ENCODE measurements around the gene ZDHHC8. TPM values are rescaled to one million over a fixed set of nuclear protein-coding genes. Genes with fewer than 3 reads are reported as not detected.

Gene ZDHHC8
- total RNA-seq, 1 experiment from 2014 or later: 89.3 TPM

DNA sequence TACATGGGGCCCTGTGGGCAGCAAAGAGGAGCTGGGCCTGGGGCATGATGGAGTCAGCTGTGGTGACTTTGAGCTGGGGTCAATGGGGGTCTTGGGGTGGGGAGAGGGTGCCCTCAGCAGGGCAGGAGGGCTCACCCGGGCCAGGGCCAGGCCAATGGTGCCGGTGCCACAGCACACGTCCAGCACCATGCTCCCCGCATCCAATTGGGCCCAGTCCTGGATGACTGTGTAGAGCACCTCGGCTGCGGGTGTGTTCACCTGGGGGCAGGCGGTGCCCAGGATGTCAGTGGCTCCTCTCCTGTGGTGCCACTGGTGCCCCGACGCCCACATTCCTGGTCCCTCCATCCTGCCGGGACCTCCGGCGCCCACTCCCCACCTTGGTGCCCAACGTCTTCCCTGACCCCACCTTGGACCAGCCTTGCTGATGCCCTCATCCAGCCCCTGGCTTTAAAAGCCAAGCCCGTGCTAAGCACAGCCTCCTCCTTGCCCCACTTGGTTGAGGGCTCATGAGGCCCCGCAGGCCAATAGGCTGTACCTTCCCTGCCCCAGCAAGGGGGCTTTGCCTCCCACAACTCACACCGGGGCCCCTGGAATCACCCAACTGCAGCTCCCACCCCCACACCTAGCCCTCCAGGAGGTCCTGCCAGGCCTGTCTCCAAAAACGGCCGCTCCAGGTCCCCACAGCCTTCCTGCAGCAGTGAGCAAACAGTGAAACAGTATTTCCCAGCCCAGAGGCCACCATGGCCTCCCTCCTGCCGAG lies 17.9 kb upstream of the ZDHHC8 start:
- BruUV-seq (replicated peaks): no TSS peak
- Histone ChIP-seq H3K9ac (ENCODE audit: low read length) (no peak overlapping the region), H2AFZ (ENCODE audit: low read depth, low read length, poor library complexity, severe bottlenecking) (no peak overlapping the region), H3K27ac (ENCODE audit: low read depth, low read length) (no peak overlapping the region; the same call in 1 of the 2 replicates), H3K9me3 (ENCODE audit: control insufficient read depth in 1 of 2, insufficient read depth in 1 of 2, low read depth in 1 of 2, low read length in 2 of 2) (no peaks in the 10 kb centered on the region), H3K36me3 (ENCODE audit: control insufficient read depth in 1 of 2, insufficient read depth in 2 of 2, low read length in 2 of 2) (peaks cover 7 to 41% of the 10 kb centered on the region in 2 experiments; a peak in 3 of 4 replicates), H3K27me3 (ENCODE audit: insufficient read depth, low read length) (no peaks in the 10 kb centered on the region), H3K4me1 (ENCODE audit: control insufficient read depth in 1 of 2, insufficient read depth in 2 of 2, low read length in 2 of 2) (peaks cover 12 to 19% of the 10 kb centered on the region in 2 experiments), H4K20me1 (ENCODE audit: insufficient read depth) (no peaks in the 10 kb centered on the region), H3K79me2 (ENCODE audit: insufficient read depth, low read length) (peaks cover 43% of the 10 kb centered on the region), H3K4me2 (ENCODE audit: low read length) (no peak overlapping the region), H3K4me3 (replicated peaks in 1 of 2; ENCODE audit: low read depth in 1 of 2, low read length in 2 of 2) (no peak overlapping the region), H3K9me2 (ENCODE audit: insufficient read depth) (no peaks in the 10 kb centered on the region)
- RAD21 ChIA-PET (ENCODE audit: low non-redundant PET in 1 of 2, low total read pairs in 2 of 2, uncharacterized antibody in 2 of 2, unreplicated experiment in 2 of 2): no interaction called here
- intact Hi-C loops (cut with micrococcal nuclease): loop anchor here (10.0 kb wide), 1 partner anchor 149 kb away; no protein-coding TSS in a partner anchor
- TF ChIP-seq CEBPB (IDR thresholded peaks at IDR 0.05; ENCODE audit: low read depth) (no peak), ELF1 (IDR thresholded peaks at IDR 0.05; ENCODE audit: borderline replicate concordance, low read depth) (no peak), CBX3 (IDR thresholded peaks at IDR 0.05; ENCODE audit: low read depth) (no peak), YY1 (IDR thresholded peaks at IDR 0.05; ENCODE audit: extremely low read depth, insufficient replicate concordance, low read depth, low read length) (no peak), EZH2phosphoT487 (IDR thresholded peaks at IDR 0.05; ENCODE audit: borderline replicate concordance) (no peak), SP1 (IDR thresholded peaks at IDR 0.05; ENCODE audit: low read depth) (no peak), TCF7L2 (IDR thresholded peaks at IDR 0.05; ENCODE audit: borderline replicate concordance, extremely low read depth, insufficient read depth, insufficient read length) (no peak), CTCF (IDR thresholded peaks at IDR 0.05 in 2 of 3, conservative IDR thresholded peaks at IDR 0.05 in 1 of 3; ENCODE audit: borderline replicate concordance in 1 of 3, insufficient read depth in 1 of 3, low read depth in 2 of 3, low read length in 2 of 3) (no peak), RAD21 (IDR thresholded peaks at IDR 0.05; ENCODE audit: low read depth) (no peak), EZH2 (IDR thresholded peaks at IDR 0.05) (no peak), POLR2A (IDR thresholded peaks at IDR 0.05; ENCODE audit: borderline replicate concordance, extremely low read depth, insufficient read depth, insufficient read length) (no peak), POLR2AphosphoS5 (IDR thresholded peaks at IDR 0.05; ENCODE audit: low read depth, low read length) (no peak), FOSL1 (IDR thresholded peaks at IDR 0.05; ENCODE audit: low read depth) (no peak), ZFX (IDR thresholded peaks at IDR 0.05) (no peak), EGR1 (IDR thresholded peaks at IDR 0.05; ENCODE audit: low read depth) (no peak)
- TF ChIP-seq, protein P1, sequence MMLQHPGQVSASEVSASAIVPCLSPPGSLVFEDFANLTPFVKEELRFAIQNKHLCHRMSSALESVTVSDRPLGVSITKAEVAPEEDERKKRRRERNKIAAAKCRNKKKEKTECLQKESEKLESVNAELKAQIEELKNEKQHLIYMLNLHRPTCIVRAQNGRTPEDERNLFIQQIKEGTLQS (IDR thresholded peaks at IDR 0.05): no peak
- TF ChIP-seq, protein P2, sequence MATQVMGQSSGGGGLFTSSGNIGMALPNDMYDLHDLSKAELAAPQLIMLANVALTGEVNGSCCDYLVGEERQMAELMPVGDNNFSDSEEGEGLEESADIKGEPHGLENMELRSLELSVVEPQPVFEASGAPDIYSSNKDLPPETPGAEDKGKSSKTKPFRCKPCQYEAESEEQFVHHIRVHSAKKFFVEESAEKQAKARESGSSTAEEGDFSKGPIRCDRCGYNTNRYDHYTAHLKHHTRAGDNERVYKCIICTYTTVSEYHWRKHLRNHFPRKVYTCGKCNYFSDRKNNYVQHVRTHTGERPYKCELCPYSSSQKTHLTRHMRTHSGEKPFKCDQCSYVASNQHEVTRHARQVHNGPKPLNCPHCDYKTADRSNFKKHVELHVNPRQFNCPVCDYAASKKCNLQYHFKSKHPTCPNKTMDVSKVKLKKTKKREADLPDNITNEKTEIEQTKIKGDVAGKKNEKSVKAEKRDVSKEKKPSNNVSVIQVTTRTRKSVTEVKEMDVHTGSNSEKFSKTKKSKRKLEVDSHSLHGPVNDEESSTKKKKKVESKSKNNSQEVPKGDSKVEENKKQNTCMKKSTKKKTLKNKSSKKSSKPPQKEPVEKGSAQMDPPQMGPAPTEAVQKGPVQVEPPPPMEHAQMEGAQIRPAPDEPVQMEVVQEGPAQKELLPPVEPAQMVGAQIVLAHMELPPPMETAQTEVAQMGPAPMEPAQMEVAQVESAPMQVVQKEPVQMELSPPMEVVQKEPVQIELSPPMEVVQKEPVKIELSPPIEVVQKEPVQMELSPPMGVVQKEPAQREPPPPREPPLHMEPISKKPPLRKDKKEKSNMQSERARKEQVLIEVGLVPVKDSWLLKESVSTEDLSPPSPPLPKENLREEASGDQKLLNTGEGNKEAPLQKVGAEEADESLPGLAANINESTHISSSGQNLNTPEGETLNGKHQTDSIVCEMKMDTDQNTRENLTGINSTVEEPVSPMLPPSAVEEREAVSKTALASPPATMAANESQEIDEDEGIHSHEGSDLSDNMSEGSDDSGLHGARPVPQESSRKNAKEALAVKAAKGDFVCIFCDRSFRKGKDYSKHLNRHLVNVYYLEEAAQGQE (IDR thresholded peaks at IDR 0.05; ENCODE audit: low read depth): no peak
- TF ChIP-seq, protein P3, sequence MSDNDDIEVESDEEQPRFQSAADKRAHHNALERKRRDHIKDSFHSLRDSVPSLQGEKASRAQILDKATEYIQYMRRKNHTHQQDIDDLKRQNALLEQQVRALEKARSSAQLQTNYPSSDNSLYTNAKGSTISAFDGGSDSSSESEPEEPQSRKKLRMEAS (IDR thresholded peaks at IDR 0.05): no peak
- no peak for ATAC-seq
- POLR2A ChIA-PET: no interaction called here
- CTCF ChIA-PET: no interaction called here
- DNase-seq (ENCODE audit: low read depth, low spot score): no peak

All from HCT116 (cell line).